ENCODE data around the gene FYN.

DNA sequence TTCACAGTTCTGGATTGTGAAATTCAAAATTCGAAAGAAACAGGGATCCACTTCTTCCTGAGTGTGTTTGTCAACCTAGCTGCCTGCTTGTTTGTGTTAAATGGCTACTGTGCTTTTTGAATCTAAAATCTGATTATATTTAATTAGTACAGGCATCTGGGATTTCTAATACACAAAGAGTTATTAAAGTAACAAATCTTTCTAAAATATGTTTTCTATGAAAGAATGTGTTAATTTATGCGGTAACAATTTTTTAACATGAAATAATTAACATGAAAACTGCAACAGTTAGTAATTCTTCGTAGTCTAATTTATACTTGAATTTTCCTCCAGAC, 186.4 kb downstream of the FYN start:
- no peak for TF ChIP-seq CTCF (IDR thresholded peaks at IDR 0.05 in 2 of 3, conservative IDR thresholded peaks at IDR 0.05 in 1 of 3; ENCODE audit: control insufficient read depth in 2 of 3, extremely low read depth in 1 of 3, insufficient read depth in 1 of 3, low read depth in 3 of 3, low read length in 3 of 3)
- TF ChIP-seq EZH2 (IDR thresholded peaks at IDR 0.05; ENCODE audit: borderline replicate concordance, control insufficient read depth, low read depth, low read length): no peak
- no peak for TF ChIP-seq BCL11A (IDR thresholded peaks at IDR 0.05; ENCODE audit: low read depth, low read length)
- no peak for TF ChIP-seq TAF1 (IDR thresholded peaks at IDR 0.05; ENCODE audit: borderline replicate concordance, low read depth, low read length)
- no peak for TF ChIP-seq TARDBP (IDR thresholded peaks at IDR 0.05; ENCODE audit: borderline replicate concordance)
- TF ChIP-seq PBX3 (IDR thresholded peaks at IDR 0.05; ENCODE audit: insufficient replicate concordance, low read depth, low read length): no peak
